Measurements from ENCODE around the gene SLC26A4.

Gene SLC26A4

GRCh38 chr7:107754642-107755041, 94.0 kb downstream of the SLC26A4 start:
- DNase-seq (ENCODE audit: low read depth) = no peak

DNA sequence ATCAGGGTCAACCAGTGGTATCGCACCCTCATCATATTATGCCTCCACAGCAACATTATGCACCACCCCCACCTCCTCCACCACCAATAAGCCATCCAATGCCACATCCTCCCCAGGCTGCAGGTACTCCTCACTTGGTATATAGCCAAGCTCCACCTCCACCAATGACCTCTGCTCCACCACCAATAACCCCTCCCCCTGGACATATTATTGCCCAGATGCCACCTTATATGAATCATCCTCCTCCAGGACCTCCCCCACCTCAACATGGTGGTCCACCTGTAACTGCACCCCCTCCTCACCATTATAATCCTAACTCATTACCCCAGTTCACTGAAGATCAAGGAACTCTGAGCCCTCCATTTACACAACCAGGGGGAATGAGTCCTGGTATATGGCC, 98.0 kb downstream of the SLC26A4 start:
- DNase-seq (ENCODE audit: low read depth) = no peak

DNA sequence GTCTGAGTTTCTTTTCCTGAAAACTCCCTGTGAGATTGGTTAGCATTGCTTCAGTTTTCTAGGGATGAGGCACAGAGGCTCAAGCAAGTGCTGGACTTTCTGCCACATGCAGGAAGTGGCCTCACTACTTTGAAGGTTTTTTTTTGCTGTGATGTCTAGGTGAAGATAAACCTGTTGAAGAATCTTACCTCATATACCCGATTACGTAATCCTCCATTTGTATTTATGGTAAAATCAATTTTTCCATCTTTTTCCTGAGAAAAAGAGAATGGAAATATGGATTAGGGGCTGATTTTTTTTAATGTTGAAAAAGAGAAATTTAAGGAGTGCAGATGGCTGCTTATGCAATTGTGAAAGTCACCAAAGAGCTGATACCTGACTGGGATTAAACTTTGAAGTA, 106.8 kb downstream of the SLC26A4 start:
- DNase-seq (ENCODE audit: low read depth) = no peak
